ENCODE results near the gene TLR4. TPM values are rescaled to one million over a fixed set of nuclear protein-coding genes. Genes with fewer than 3 reads are reported as not detected.

The TLR4 gene
- total RNA-seq, 1 experiment from 2014 or later: 0.12 TPM

- Mint-ChIP-seq H3K36me3 (ENCODE audit: insufficient read depth, unreplicated experiment) (no peaks in the 10 kb centered on the region), H3K27ac (ENCODE audit: unreplicated experiment) (no peak overlapping the region), H3K9me3 (ENCODE audit: low read depth, unreplicated experiment) (peaks cover 3% of the 10 kb centered on the region), H3K4me3 (ENCODE audit: low read depth, unreplicated experiment) (no peak overlapping the region), H3K4me1 (ENCODE audit: low read depth, unreplicated experiment) (no peaks in the 10 kb centered on the region), H3K27me3 (ENCODE audit: unreplicated experiment) (no peaks in the 10 kb centered on the region)
- no TSS peak for BruUV-seq (replicated peaks)
- CTCF ChIA-PET: no interaction called here
- DNase-seq: no peak
- intact Hi-C loops (cut with micrococcal nuclease; ENCODE audit: unreplicated experiment): no loop called here
- TF ChIP-seq CTCF (IDR thresholded peaks at IDR 0.05; ENCODE audit: unreplicated experiment): no peak
These were observed 14.5 kb downstream of the TLR4 start for GRCh38 chr9:117718701-117719100.

- peaks cover 3% of the 10 kb centered on the region for H3K9me3 Mint-ChIP-seq (ENCODE audit: low read depth, unreplicated experiment)
- no peaks in the 10 kb centered on the region for H3K27me3 Mint-ChIP-seq (ENCODE audit: unreplicated experiment)
- no peak for TF ChIP-seq CTCF (IDR thresholded peaks at IDR 0.05; ENCODE audit: unreplicated experiment)
- intact Hi-C loops (cut with micrococcal nuclease; ENCODE audit: unreplicated experiment): no loop called here
- H3K4me1 Mint-ChIP-seq (ENCODE audit: low read depth, unreplicated experiment): no peaks in the 10 kb centered on the region
- BruUV-seq (replicated peaks): no TSS peak
- no peaks in the 10 kb centered on the region for H3K36me3 Mint-ChIP-seq (ENCODE audit: insufficient read depth, unreplicated experiment)
- H3K4me3 Mint-ChIP-seq (ENCODE audit: low read depth, unreplicated experiment): no peak overlapping the region
- no peak for DNase-seq
- no peak overlapping the region for H3K27ac Mint-ChIP-seq (ENCODE audit: unreplicated experiment)
- CTCF ChIA-PET: no interaction called here
These were observed 15.1 kb downstream of the TLR4 start for GRCh38 chr9:117719161-117719920.

- no TSS peak for BruUV-seq (replicated peaks)
- H3K9me3 Mint-ChIP-seq (ENCODE audit: low read depth, unreplicated experiment): peaks cover 3% of the 10 kb centered on the region
- CTCF ChIA-PET: no interaction called here
- H3K27me3 Mint-ChIP-seq (ENCODE audit: unreplicated experiment): no peaks in the 10 kb centered on the region
- no peak overlapping the region for H3K4me3 Mint-ChIP-seq (ENCODE audit: low read depth, unreplicated experiment)
- DNase-seq: no peak
- H3K36me3 Mint-ChIP-seq (ENCODE audit: insufficient read depth, unreplicated experiment): no peaks in the 10 kb centered on the region
- no peaks in the 10 kb centered on the region for H3K4me1 Mint-ChIP-seq (ENCODE audit: low read depth, unreplicated experiment)
- TF ChIP-seq CTCF (IDR thresholded peaks at IDR 0.05; ENCODE audit: unreplicated experiment): no peak
- intact Hi-C loops (cut with micrococcal nuclease; ENCODE audit: unreplicated experiment): no loop called here
- H3K27ac Mint-ChIP-seq (ENCODE audit: unreplicated experiment): no peak overlapping the region
These were observed 15.9 kb downstream of the TLR4 start for GRCh38 chr9:117720066-117720465.

- Mint-ChIP-seq H3K4me3 (ENCODE audit: low read depth, unreplicated experiment) (no peak overlapping the region), H3K27me3 (ENCODE audit: unreplicated experiment) (no peaks in the 10 kb centered on the region), H3K9me3 (ENCODE audit: low read depth, unreplicated experiment) (peaks cover 3% of the 10 kb centered on the region), H3K4me1 (ENCODE audit: low read depth, unreplicated experiment) (no peaks in the 10 kb centered on the region), H3K27ac (ENCODE audit: unreplicated experiment) (no peak overlapping the region), H3K36me3 (ENCODE audit: insufficient read depth, unreplicated experiment) (no peaks in the 10 kb centered on the region)
- CTCF ChIA-PET: no interaction called here
- no TSS peak for BruUV-seq (replicated peaks)
- no peak for TF ChIP-seq CTCF (IDR thresholded peaks at IDR 0.05; ENCODE audit: unreplicated experiment)
- intact Hi-C loops (cut with micrococcal nuclease; ENCODE audit: unreplicated experiment): no loop called here
- DNase-seq: no peak
These were observed 16.4 kb downstream of the TLR4 start for GRCh38 chr9:117720555-117720954.
